Neural progenitor cell (in vitro differentiated cells): ENCODE results near the gene ARHGAP23. TPM values are rescaled to one million over a fixed set of nuclear protein-coding genes. Genes with fewer than 3 reads are reported as not detected.

Source experiments
- DNase-seq: peaks from one replicate; pipeline ENCODE4 v3.0.0-alpha.2; 2016; ENCODE audit warnings: low spot score
- H2AFZ ChIP-seq: fragments of 200-600 bp; sonication (generic); replicated peaks from 2 replicates; pipeline ENCODE4 v1.6.1; 2016; ENCODE audit warnings: antibody characterized with exemption
- H3F3A ChIP-seq: fragments of 200-600 bp; sonication (generic); 2 replicates; pipeline ENCODE4 v1.6.1; 2016; ENCODE audit warnings: antibody characterized with exemption, low read depth
- H3K27ac ChIP-seq: fragments of 200-600 bp; sonication (generic); 2 replicates; pipeline ENCODE4 v1.5.1; 2016; ENCODE audit warnings: mild to moderate bottlenecking
- H3K27me3 ChIP-seq: fragments of 200-600 bp; sonication (generic); 2 replicates; pipeline ENCODE4 v1.6.1; 2016; ENCODE audit warnings: mild to moderate bottlenecking, moderate library complexity
- H3K36me3 ChIP-seq: fragments of 200-600 bp; sonication (generic); 2 replicates; pipeline ENCODE4 v1.5.1; 2016
- H3K4me1 ChIP-seq: fragments of 200-600 bp; sonication (generic); 2 replicates; pipeline ENCODE4 v1.6.1; 2016; ENCODE audit warnings: mixed run types
- H3K4me2 ChIP-seq: fragments of 200-600 bp; sonication (generic); 2 replicates; pipeline ENCODE4 v1.6.1; 2016
- H3K4me3 ChIP-seq: fragments of 200-600 bp; sonication (generic); 2 replicates; pipeline ENCODE4 v1.5.1; 2016
- H3K79me2 ChIP-seq: fragments of 200-600 bp; sonication (generic); 2 replicates; pipeline ENCODE4 v1.6.1; 2016; ENCODE audit warnings: low read depth
- H3K9ac ChIP-seq: fragments of 200-600 bp; sonication (generic); 2 replicates; pipeline ENCODE4 v1.6.1; 2016
- H3K9me3 ChIP-seq: fragments of 200-600 bp; sonication (generic); 2 replicates; pipeline ENCODE4 v1.5.1; 2016; ENCODE audit warnings: low read depth
- H4K20me1 ChIP-seq: fragments of 200-600 bp; sonication (generic); 2 replicates; pipeline ENCODE4 v1.6.1; 2016; ENCODE audit warnings: low read depth
- H3K27ac Mint-ChIP-seq: 3 replicates; pipeline ENCODE4 v1.8.0; 2021; ENCODE audit warnings: mixed read lengths
- H3K27me3 Mint-ChIP-seq: 2 replicates; pipeline ENCODE4 v1.8.0; 2022; ENCODE audit warnings: low read depth, mild to moderate bottlenecking, inconsistent platforms, moderate library complexity, mixed read lengths; ENCODE audit not compliant: insufficient read depth
- H3K36me3 Mint-ChIP-seq: 3 replicates; pipeline ENCODE4 v1.8.0; 2021; ENCODE audit warnings: mixed read lengths
- H3K4me1 Mint-ChIP-seq: 3 replicates; pipeline ENCODE4 v1.8.0; 2021; ENCODE audit warnings: mixed read lengths
- H3K4me3 Mint-ChIP-seq: 3 replicates; pipeline ENCODE4 v1.8.0; 2021; ENCODE audit warnings: mild to moderate bottlenecking, moderate library complexity, mixed read lengths
- H3K9me3 Mint-ChIP-seq: 3 replicates; pipeline ENCODE4 v1.8.0; 2020; ENCODE audit warnings: mixed read lengths
- CTCF ChIP-seq: fragments of 200-600 bp; sonication (generic); IDR thresholded peaks from 2 replicates; pipeline ENCODE4 v1.5.1; 2017; ENCODE audit warnings: antibody characterized with exemption, mild to moderate bottlenecking
- EZH2 ChIP-seq: fragments of 200-600 bp; sonication (generic); IDR thresholded peaks from 2 replicates; pipeline ENCODE4 v1.6.1; 2017; ENCODE audit warnings: antibody characterized with exemption, mild to moderate bottlenecking, moderate library complexity
- EZH2phosphoT487 ChIP-seq: fragments of 200-600 bp; sonication (generic); IDR thresholded peaks from 2 replicates; pipeline ENCODE4 v1.6.1; 2017; ENCODE audit warnings: antibody characterized with exemption
- total RNA-seq: library from RNA; depleted of rRNA; stranded (reverse); fragments of >200 nt; gene quantifications from 2 replicates; pipeline ENCODE4 v1.2.3, GENCODE V29; 2015; ENCODE audit warnings: low replicate concordance

Gene ARHGAP23
- total RNA-seq, 1 donor from 2014 or later, result 6.1 TPM

- Mint-ChIP-seq H3K9me3 (no peaks in the 10 kb centered on the region), H3K27ac (no peak overlapping the region), H3K27me3 (peaks cover 42% of the 10 kb centered on the region), H3K4me3 (peak overlapping the region; percentile 52), H3K36me3 (no peaks in the 10 kb centered on the region), H3K4me1 (peaks cover 55% of the 10 kb centered on the region)
- peak overlapping the region; percentile 71 for H3K4me2 ChIP-seq
- H3K27me3 ChIP-seq, result peaks cover 10% of the 10 kb centered on the region
- no peaks in the 10 kb centered on the region for H3K36me3 ChIP-seq
- H3K27ac ChIP-seq, result peak overlapping the region; percentile 11
- peak overlapping the region; percentile 35 for H2AFZ ChIP-seq
- peak overlapping the region; percentile 18 for H3K4me3 ChIP-seq
- peaks cover 11% of the 10 kb centered on the region for H3K79me2 ChIP-seq
- TF ChIP-seq EZH2 (no peak), EZH2phosphoT487 (no peak), CTCF (no peak)
- DNase-seq, result peak; percentile 68
- no peaks in the 10 kb centered on the region for H4K20me1 ChIP-seq
- peaks cover 44% of the 10 kb centered on the region for H3F3A ChIP-seq
- no peak overlapping the region for H3K9ac ChIP-seq
- H3K4me1 ChIP-seq, result peaks cover 54% of the 10 kb centered on the region
- H3K9me3 ChIP-seq, result no peaks in the 10 kb centered on the region
Observed at GRCh38 chr17:38451030-38451839, 23.0 kb downstream of the ARHGAP23 start.

- peak; percentile 65 for DNase-seq
- Histone ChIP-seq H3K4me2 (peak overlapping the region; percentile 71), H3K27ac (peak overlapping the region; percentile 11), H3K4me1 (peaks cover 59% of the 10 kb centered on the region), H3K9ac (no peak overlapping the region), H3K4me3 (peak overlapping the region; percentile 18), H4K20me1 (no peaks in the 10 kb centered on the region), H3F3A (peaks cover 47% of the 10 kb centered on the region), H3K36me3 (no peaks in the 10 kb centered on the region), H3K27me3 (peaks cover 10% of the 10 kb centered on the region), H2AFZ (peak overlapping the region; percentile 35), H3K79me2 (peaks cover 17% of the 10 kb centered on the region), H3K9me3 (no peaks in the 10 kb centered on the region)
- TF ChIP-seq EZH2, result no peak
- no peak for TF ChIP-seq EZH2phosphoT487
- TF ChIP-seq CTCF, result no peak
- Mint-ChIP-seq H3K4me1 (peaks cover 60% of the 10 kb centered on the region), H3K27me3 (peaks cover 42% of the 10 kb centered on the region), H3K4me3 (peak overlapping the region; percentile 77), H3K36me3 (no peaks in the 10 kb centered on the region), H3K9me3 (no peaks in the 10 kb centered on the region), H3K27ac (peak overlapping the region; percentile 70)
Observed at GRCh38 chr17:38451840-38452529, 23.7 kb downstream of the ARHGAP23 start.

- peak overlapping the region; percentile 71 for H3K4me2 ChIP-seq
- Mint-ChIP-seq H3K27me3 (peaks cover 44% of the 10 kb centered on the region), H3K4me1 (peaks cover 64% of the 10 kb centered on the region), H3K9me3 (no peaks in the 10 kb centered on the region), H3K4me3 (peak overlapping the region; percentile 77), H3K27ac (peak overlapping the region; percentile 70), H3K36me3 (peaks cover 2% of the 10 kb centered on the region)
- peaks cover 10% of the 10 kb centered on the region for H3K27me3 ChIP-seq
- no peak overlapping the region for H3K27ac ChIP-seq
- no peaks in the 10 kb centered on the region for H4K20me1 ChIP-seq
- no peak overlapping the region for H3K9ac ChIP-seq
- no peaks in the 10 kb centered on the region for H3K9me3 ChIP-seq
- no peak overlapping the region for H3K4me3 ChIP-seq
- no peak overlapping the region for H2AFZ ChIP-seq
- H3K36me3 ChIP-seq, result no peaks in the 10 kb centered on the region
- peaks cover 59% of the 10 kb centered on the region for H3K4me1 ChIP-seq
- TF ChIP-seq CTCF, result no peak
- no peak for TF ChIP-seq EZH2phosphoT487
- TF ChIP-seq EZH2, result no peak
- DNase-seq, result no peak
- peaks cover 22% of the 10 kb centered on the region for H3K79me2 ChIP-seq
- peaks cover 47% of the 10 kb centered on the region for H3F3A ChIP-seq
Observed at GRCh38 chr17:38452719-38453118, 24.5 kb downstream of the ARHGAP23 start.
